Frontal cortex (tissue), 4 donors: Measurements from ENCODE around the gene LAMB3. TPM values are rescaled to one million over a fixed set of nuclear protein-coding genes. Genes with fewer than 3 reads are reported as not detected.

Experiments used
- DNase-seq, 2 donors: peaks; one replicate each; pipeline ENCODE4 v3.0.0; 2012; ENCODE audit warnings: low spot score in 2 of 2
- FAIRE-seq: peaks from 2 replicates; lab custom pipeline; 2012; peaks lifted over from hg19 to GRCh38; lab: Jason Lieb, UNC
- total RNA-seq: library from RNA; depleted of rRNA; stranded (reverse); fragments of >200 nt; gene quantifications from one replicate; pipeline ENCODE4 v1.2.3, GENCODE V29; 2014
- donor health status: control.
- donor health status: control.
- donor health status: control.

LAMB3 gene
- total RNA-seq, 1 donor from 2014 or later: 0.82 TPM

DNA sequence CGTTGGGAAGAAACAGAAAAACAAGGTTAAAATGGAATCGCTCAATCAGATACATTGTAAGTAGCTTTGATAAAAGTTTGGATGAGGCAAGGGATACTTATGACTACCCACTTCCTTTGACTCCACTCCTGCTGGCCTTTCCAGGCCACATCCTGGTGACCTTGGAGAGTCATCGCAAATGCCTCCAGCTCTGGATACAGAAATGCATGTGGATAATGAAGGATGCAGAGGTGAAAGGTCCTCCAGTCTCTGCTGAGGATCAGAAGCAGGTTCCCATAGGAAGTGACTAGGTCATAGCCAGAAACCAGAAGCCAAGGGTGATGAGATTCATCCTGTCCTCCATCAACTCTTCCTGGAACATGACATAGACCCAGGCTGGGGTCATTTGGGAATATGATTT, 74.9 kb downstream of the LAMB3 start:
- DNase-seq (no peak), FAIRE-seq (no peak)

DNA sequence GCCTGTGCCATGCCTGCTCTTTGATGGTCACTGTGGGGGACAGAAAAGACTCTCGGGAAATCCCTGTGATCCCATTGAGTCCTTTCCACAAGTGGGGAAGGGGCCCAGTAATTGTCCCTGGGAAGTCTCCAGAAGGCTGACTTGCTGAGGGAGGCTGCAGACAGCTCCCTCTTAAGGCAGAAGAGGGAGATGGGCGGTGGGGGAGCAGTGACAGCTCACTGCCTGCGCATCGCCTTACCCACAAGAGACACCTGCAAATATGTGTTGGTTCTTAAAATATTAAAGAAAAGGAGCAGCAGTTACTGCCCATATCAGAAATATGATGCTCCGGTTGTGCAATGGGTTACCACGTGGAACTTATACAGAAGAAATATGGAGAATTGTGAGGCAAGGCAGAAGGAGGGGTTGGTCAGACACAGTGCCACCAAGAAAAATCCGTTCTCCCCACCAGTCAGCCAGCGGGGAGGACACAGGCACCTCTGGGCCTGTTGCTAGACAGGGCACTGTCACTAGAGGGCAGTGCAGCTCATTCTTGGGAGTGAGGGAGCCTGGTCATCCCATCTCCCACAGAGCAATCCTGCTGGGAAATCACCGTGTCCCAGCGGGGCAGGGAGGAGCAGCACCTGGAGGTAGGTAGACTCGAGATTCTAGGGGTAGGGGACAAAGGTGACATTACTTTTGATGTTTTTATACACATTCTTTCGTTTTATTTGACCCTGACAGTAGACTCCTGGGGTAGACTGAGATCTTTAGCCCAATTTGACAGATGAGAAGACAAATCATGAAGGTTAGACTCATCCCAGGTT, 75.6 kb downstream of the LAMB3 start:
- no peak for FAIRE-seq
- peak; percentile 55 to 77 for DNase-seq

DNA sequence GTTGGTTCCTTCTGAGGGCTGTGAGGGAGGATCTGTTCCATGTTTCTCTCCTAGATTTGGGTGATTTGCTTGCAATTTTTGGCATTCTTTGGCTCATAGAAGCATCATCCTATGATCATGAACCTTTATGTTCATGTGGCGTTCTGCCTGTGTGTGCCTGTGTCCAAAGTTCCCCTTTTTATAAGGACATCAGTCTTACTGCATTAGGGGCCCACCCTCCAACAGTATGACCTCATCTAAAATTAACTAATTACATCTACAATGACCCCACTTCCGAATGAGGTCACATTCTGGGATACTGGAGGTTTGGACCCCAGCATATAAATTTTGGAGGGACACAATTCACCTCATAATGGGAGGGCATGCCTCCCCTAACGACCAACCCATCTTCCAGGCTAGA, 81.5 kb downstream of the LAMB3 start:
- FAIRE-seq (no peak), DNase-seq (no peak)

DNA sequence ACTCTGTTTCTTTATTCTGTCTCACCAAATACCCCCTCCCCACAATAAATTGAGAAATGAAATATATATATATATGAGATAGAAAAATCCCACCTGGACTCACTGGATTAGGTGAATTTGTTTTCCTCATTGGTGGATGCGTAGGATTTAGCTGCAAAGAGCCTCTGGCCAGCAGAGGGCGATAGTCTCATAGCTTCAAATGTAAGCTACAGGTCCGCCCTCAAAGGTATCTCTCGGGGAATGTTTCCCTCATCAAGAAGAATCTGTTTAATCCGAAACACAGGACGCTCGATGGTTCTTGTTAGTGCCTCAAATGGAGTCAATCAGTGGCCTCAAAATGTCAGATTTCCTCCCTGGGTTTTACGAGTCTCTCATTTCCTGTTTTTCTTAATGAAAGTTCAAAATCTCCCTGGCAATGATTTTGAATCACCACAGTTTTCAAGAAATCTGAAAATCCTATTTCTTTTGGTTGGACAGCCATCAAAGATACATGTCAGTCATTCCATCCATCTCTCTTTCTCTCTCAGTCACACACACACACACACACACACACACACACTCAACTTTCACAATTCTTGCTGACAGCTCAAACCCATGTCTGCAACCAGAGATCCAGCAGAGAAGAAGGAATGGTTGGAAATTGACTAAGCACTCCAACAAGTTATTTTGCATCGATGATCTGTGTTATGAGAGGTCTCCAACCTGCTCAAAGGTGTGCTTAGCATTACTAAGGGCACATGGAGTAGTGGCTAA, 82.6 kb downstream of the LAMB3 start:
- DNase-seq (peak in 1 of 2 donors; percentile 48), FAIRE-seq (no peak)

GRCh38 chr1:209567698-209568175, 84.5 kb downstream of the LAMB3 start:
- no peak for FAIRE-seq
- DNase-seq: no peak

GRCh38 chr1:209565759-209566678, 86.2 kb downstream of the LAMB3 start:
- FAIRE-seq (no peak), DNase-seq (peak in 1 of 2 donors; percentile 57)

Other genes starting within 250 kb of the LAMB3 start
- 2.4 TPM for gene CAMK1G, start 68.7 kb downstream of the LAMB3 start, total RNA-seq
- 1.6 TPM for gene G0S2, start 23.0 kb upstream of the LAMB3 start, total RNA-seq
- gene HSD11B1, start 52.4 kb upstream of the LAMB3 start, total RNA-seq: not detected
- gene TRAF3IP3, start 103.6 kb upstream of the LAMB3 start, total RNA-seq: under 0.01 TPM
- 3.3 TPM for gene C1orf74, start 132.1 kb upstream of the LAMB3 start, total RNA-seq
- 0.41 TPM for gene IRF6, start 153.7 kb upstream of the LAMB3 start, total RNA-seq
- gene UTP25, start 175.5 kb upstream of the LAMB3 start, total RNA-seq: 10.6 TPM